ENCODE results near the gene SUSD6. TPM values are rescaled to one million over a fixed set of nuclear protein-coding genes. Genes with fewer than 3 reads are reported as not detected.

The SUSD6 gene
- polyA plus RNA-seq, 2 of the 4 experiments (the other 2 are of a cell fraction), result 4.3 to 7.0 TPM

DNA sequence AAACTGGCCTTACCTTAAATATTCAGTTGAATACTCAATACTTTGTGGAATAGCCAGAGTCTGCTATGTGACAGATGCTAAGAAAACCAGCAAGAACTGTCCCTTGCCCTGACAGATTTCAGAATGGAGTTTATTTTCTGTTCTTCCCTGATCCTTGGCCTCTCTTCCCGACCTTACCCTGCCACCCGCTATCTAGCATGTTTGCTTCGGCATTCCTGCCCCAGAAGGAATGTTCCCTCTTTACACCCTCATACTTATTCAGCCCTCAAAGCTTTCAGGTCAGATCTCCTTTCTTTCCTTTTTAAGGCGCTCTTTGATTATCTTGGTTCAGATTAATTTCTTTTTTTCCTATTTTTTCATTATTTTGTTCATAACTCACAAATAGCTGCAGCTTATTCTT is 21.8 kb downstream of the SUSD6 start (continued):
- no peak for TF ChIP-seq ZFP36 (IDR thresholded peaks at IDR 0.05; ENCODE audit: borderline replicate concordance, partially characterized antibody)

DNA sequence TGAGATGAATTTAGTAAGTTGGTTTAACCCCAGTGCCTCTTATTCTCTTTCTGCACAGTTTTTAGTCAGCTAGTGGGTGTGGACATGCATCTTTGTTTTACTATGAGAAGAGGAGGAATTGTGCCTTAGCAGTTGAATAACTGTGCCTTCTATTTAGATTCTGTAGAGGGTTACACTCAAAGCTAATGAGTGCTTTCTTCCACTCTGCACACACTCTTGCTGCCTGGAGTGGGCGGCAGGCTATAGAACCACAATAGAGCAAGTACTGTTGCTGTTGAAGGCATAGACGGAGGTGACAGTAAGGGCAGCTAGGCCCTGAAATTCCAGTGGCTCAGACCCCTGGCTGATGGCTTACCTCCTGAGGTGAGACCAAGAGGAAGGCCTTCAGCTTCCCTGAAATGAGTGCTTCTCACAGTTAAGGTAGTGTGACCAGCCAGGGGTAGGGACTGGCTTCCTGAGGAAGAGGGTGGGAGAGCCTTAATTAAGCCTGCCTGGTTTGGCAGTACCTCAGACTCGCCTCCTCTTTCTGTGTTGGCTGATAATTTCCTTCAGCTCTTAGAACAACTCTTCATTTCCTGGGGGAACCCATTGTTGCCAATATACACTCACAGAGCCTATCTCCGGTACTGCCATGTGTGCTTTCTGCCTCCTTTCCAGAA is 24.7 kb downstream of the SUSD6 start:
- no peak for FAIRE-seq
- POLR2A ChIA-PET, result no interaction called here
- peaks cover 23% of the 10 kb centered on the region for H3K4me1 ChIP-seq
- TF ChIP-seq KDM5A (IDR thresholded peaks at IDR 0.05) (no peak), SREBF2 (IDR thresholded peaks at IDR 0.05) (no peak), CHD2 (IDR thresholded peaks at IDR 0.05; ENCODE audit: low read length, partially characterized antibody) (no peak), CBX2 (IDR thresholded peaks at IDR 0.05; ENCODE audit: borderline replicate concordance, low read depth) (no peak), RCOR1 (IDR thresholded peaks at IDR 0.05; ENCODE audit: low read depth, low read length) (no peak), FOSB (CRISPR knock-in tag; IDR thresholded peaks at IDR 0.05) (no peak), MAZ (IDR thresholded peaks at IDR 0.05; ENCODE audit: borderline replicate concordance, low read depth, low read length) (no peak), HEYL (CRISPR knock-in tag; IDR thresholded peaks at IDR 0.05) (no peak)
- H3K4me2 ChIP-seq, result no peak overlapping the region
- CTCF ChIA-PET, result interaction anchor here (1.1 to 3.2 kb wide), 5 partner anchors 11 to 91 kb away, joined by 3 to 9 read pairs (median 7); no protein-coding TSS in a partner anchor
- ATAC-seq, result no peak
- no peak overlapping the region for H3K27ac ChIP-seq
- DNase-seq (ENCODE audit: low read depth in 1 of 2, low spot score in 1 of 2), result no peak
- WGBS (ENCODE audit: missing lambda C conversion rate), result 95% methylated on average over 4 of the region's 4 CpGs
- no peak overlapping the region for H3K4me3 ChIP-seq
- peaks cover 10% of the 10 kb centered on the region for H3K9me3 ChIP-seq

GRCh38 chr14:69636718-69637480 is 25.5 kb downstream of the SUSD6 start:
- CTCF ChIA-PET, result interaction anchor here (1.2 to 3.2 kb wide), 4 partner anchors 11 to 90 kb away, joined by 3 to 9 read pairs (median 8); no protein-coding TSS in a partner anchor

GRCh38 chr14:69637503-69638031 is 26.2 kb downstream of the SUSD6 start:
- ChIA-PET POLR2A (no interaction called here), CTCF (interaction anchor here (1.3 to 3.2 kb wide), 5 partner anchors 10 to 89 kb away, joined by 3 to 9 read pairs (median 7); no protein-coding TSS in a partner anchor)
- Histone ChIP-seq H3K4me1 (peaks cover 23% of the 10 kb centered on the region), H3K27ac (peak overlapping the region in 1 of 2 experiments; percentile 48; a peak in 3 of 6 replicates), H3K4me3 (no peak overlapping the region), H3K4me2 (peak overlapping the region; percentile 31), H3K9me3 (peaks cover 20% of the 10 kb centered on the region)
- DNase-seq (ENCODE audit: low read depth in 1 of 2, low spot score in 1 of 2) (no peak), ATAC-seq (peak; percentile 30 to 47; a peak in 5 of 6 replicates), FAIRE-seq (no peak)
- WGBS (ENCODE audit: missing lambda C conversion rate), result 32% methylated on average over 3 of the region's 3 CpGs
- TF ChIP-seq NPAS2 (CRISPR knock-in tag; IDR thresholded peaks at IDR 0.05; ENCODE audit: borderline replicate concordance) (no peak), PHF8 (IDR thresholded peaks at IDR 0.05; ENCODE audit: borderline replicate concordance, low read depth) (no peak), HOXB13 (CRISPR knock-in tag; IDR thresholded peaks at IDR 0.05; ENCODE audit: low read depth) (no peak), KDM5A (IDR thresholded peaks at IDR 0.05) (no peak), MAFK (IDR thresholded peaks at IDR 0.05; ENCODE audit: partially characterized antibody) (no peak), FOXS1 (CRISPR knock-in tag; IDR thresholded peaks at IDR 0.05) (no peak), ESRRA (IDR thresholded peaks at IDR 0.05; ENCODE audit: borderline replicate concordance, low read length) (no peak), USF2 (IDR thresholded peaks at IDR 0.05) (no peak), CEBPB (IDR thresholded peaks at IDR 0.05) (no peak), SREBF2 (IDR thresholded peaks at IDR 0.05) (no peak), KDM1A (IDR thresholded peaks at IDR 0.05; ENCODE audit: low read depth) (no peak), ELK1 (IDR thresholded peaks at IDR 0.05; ENCODE audit: low read depth, low read length) (no peak)

More at GRCh38 chr14:69636718-69637480, 25.5 kb downstream of the SUSD6 start:
- WGBS (ENCODE audit: missing lambda C conversion rate), result 71% methylated on average over 7 of the region's 7 CpGs
- Histone ChIP-seq H3K27ac (peak overlapping the region in 1 of 2 experiments; percentile 48; a peak in 1 of 6 replicates), H3K4me2 (peak overlapping the region; percentile 31; the same call in 1 of the 3 replicates), H3K4me1 (peaks cover 23% of the 10 kb centered on the region), H3K9me3 (peaks cover 18% of the 10 kb centered on the region), H3K4me3 (no peak overlapping the region)
- POLR2A ChIA-PET, result no interaction called here
- ATAC-seq (0 out of 6 replicates have a peak, but pooled peaks of 1 of the 2 experiments have one; percentile 21), DNase-seq (ENCODE audit: low read depth in 1 of 2, low spot score in 1 of 2) (no peak), FAIRE-seq (no peak)
- TF ChIP-seq ZSCAN20 (CRISPR knock-in tag; IDR thresholded peaks at IDR 0.05), result no peak
- TF ChIP-seq, protein P1, sequence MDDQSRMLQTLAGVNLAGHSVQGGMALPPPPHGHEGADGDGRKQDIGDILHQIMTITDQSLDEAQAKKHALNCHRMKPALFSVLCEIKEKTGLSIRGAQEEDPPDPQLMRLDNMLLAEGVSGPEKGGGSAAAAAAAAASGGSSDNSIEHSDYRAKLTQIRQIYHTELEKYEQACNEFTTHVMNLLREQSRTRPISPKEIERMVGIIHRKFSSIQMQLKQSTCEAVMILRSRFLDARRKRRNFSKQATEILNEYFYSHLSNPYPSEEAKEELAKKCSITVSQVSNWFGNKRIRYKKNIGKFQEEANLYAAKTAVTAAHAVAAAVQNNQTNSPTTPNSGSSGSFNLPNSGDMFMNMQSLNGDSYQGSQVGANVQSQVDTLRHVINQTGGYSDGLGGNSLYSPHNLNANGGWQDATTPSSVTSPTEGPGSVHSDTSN (IDR thresholded peaks at IDR 0.05), result no peak
- TF ChIP-seq FOSB (CRISPR knock-in tag; IDR thresholded peaks at IDR 0.05), result no peak
- TF ChIP-seq CHD4 (IDR thresholded peaks at IDR 0.05; ENCODE audit: borderline replicate concordance), result no peak
- no peak for TF ChIP-seq SREBF2 (IDR thresholded peaks at IDR 0.05)
- TF ChIP-seq KDM1A (IDR thresholded peaks at IDR 0.05; ENCODE audit: low read depth), result peak; percentile 78; the same call in 1 of the 2 replicates
- TF ChIP-seq, protein P2, sequence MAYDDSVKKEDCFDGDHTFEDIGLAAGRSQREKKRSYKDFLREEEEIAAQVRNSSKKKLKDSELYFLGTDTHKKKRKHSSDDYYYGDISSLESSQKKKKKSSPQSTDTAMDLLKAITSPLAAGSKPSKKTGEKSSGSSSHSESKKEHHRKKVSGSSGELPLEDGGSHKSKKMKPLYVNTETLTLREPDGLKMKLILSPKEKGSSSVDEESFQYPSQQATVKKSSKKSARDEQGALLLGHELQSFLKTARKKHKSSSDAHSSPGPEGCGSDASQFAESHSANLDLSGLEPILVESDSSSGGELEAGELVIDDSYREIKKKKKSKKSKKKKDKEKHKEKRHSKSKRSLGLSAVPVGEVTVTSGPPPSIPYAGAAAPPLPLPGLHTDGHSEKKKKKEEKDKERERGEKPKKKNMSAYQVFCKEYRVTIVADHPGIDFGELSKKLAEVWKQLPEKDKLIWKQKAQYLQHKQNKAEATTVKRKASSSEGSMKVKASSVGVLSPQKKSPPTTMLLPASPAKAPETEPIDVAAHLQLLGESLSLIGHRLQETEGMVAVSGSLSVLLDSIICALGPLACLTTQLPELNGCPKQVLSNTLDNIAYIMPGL (CRISPR knock-in tag; IDR thresholded peaks at IDR 0.05; ENCODE audit: borderline replicate concordance), result no peak
- no peak for TF ChIP-seq RARB (CRISPR knock-in tag; IDR thresholded peaks at IDR 0.05)
